Mucosa of rectum (tissue), 2 donors: ENCODE measurements around the gene PSMA2.

ENCODE experiments used
- H3K27ac ChIP-seq, 2 donors: one replicate each; pipeline ENCODE4 v1.7.0; 2013; ENCODE audit warnings: inconsistent platforms in 2 of 2, low read depth in 2 of 2, low read length in 2 of 2
- H3K27me3 ChIP-seq, 2 donors: one replicate each; pipeline ENCODE4 v1.7.0; 2013; ENCODE audit warnings: low read length in 2 of 2; ENCODE audit not compliant: control insufficient read depth in 2 of 2, insufficient read depth in 2 of 2
- H3K36me3 ChIP-seq, 2 donors: one replicate each; pipeline ENCODE4 v1.7.0; 2013; ENCODE audit warnings: low read length in 2 of 2; ENCODE audit not compliant: control insufficient read depth in 2 of 2, insufficient read depth in 2 of 2
- H3K4me1 ChIP-seq, 2 donors: one replicate each; pipeline ENCODE4 v1.7.0; 2013; ENCODE audit warnings: low read length in 2 of 2, mild to moderate bottlenecking in 1 of 2; ENCODE audit not compliant: control insufficient read depth in 2 of 2, insufficient read depth in 2 of 2
- H3K4me3 ChIP-seq, 2 donors: one replicate each; pipeline ENCODE4 v1.7.0; 2013; ENCODE audit warnings: low read length in 2 of 2
- H3K9ac ChIP-seq, 2 donors: one replicate each; pipeline ENCODE4 v1.7.0; 2013; ENCODE audit warnings: low read length in 2 of 2, low read depth in 1 of 2, mild to moderate bottlenecking in 1 of 2
- H3K9me3 ChIP-seq, 2 donors: one replicate each; pipeline ENCODE4 v1.7.0; 2013; ENCODE audit warnings: low read length in 2 of 2; ENCODE audit not compliant: control insufficient read depth in 2 of 2
- donor health status: healthy.
- donor health status: Normal muscosa, but diverticular disease.

The PSMA2 gene

DNA sequence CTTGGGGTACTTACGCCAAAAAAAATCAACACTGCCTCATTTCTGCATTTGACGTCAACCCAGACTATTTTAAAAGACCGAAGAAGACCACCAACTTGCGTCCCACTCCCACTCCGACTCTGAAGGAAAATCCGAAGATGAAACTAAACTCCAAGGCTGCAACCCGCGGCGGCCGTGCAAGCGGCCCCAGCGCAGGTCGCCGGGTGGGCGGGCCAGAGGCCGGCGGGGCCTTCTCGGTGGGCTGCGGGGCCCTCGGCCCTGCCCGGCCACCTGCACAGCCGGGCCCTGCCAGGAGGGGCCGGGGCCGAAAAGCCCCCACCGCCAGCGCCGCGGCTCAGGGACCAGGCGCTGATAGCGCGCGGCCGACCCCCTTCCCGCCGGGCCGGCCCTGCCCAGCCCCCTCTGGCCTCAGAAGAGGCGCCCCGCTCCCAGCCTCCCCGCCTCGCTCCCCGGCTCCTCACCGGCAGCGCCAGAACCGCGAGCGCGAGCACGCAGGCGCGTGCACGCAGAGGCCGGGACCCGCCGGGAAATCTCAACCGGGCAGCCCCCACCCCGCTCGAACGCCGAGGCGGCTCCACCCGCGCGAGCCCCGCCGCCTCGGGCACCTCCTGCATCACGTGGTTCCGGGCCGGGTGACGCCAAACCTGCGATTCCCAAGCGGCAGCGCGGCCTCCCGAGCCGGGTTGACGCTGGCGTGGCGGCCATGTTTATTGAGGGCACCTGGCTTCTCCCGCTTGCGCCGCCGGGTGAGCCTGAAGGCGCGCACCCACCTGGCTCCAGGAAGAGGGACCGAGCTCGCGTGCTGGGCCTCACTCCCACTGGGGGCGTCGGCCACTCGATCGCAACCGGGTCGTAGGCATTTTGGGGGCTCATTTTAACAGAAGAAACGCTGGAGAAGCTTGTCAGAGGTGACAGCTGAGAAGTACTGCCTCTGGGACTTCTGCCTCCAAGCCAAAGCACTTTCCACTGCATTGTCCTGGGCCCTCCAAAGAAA, 20.2 kb downstream of the PSMA2 start, which contains the start of gene C7orf25:
C7orf25 (minus strand) TSS at position 617 of the 994 bp plus-strand sequence. CDS start 1,170 bp downstream, outside the sequence.
- H3K4me3 ChIP-seq: peak within 1 kb of the TSS; percentile 72 to 83
- H3K9ac ChIP-seq: peak within 1 kb of the TSS; percentile 75 to 76
- no peaks in the 10 kb centered on the region for H3K27me3 ChIP-seq

DNA sequence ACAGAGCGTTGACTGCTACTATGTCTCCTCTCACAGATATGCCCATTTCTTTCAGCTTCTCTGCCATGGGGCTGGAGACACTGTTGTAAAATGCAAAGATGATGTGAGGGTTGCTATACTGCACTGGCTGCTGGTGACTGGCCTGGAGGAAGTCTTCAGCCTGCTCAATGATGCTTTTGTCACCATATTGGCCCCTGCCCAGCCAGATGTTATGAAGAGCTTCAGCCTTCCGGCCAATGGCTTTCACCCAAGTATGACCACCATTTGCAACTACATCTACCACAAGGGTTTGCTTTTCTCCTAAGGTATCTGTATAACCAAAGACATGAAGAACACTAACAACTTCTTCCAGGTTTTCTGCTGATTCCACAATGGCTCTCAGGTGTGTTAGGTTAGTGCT, 21.7 kb downstream of the PSMA2 start:
- H3K9ac ChIP-seq: no peak overlapping the region
- H3K27me3 ChIP-seq: no peaks in the 10 kb centered on the region
- H3K36me3 ChIP-seq: no peaks in the 10 kb centered on the region
- no peak overlapping the region for H3K27ac ChIP-seq
- no peaks in the 10 kb centered on the region for H3K9me3 ChIP-seq
- H3K4me3 ChIP-seq: no peak overlapping the region
- H3K4me1 ChIP-seq: peaks cover 3 to 4% of the 10 kb centered on the region in 2 donors

More for the DNA sequence above, 20.2 kb downstream of the PSMA2 start, which contains the start of gene C7orf25:
- no peaks in the 10 kb centered on the region for H3K9me3 ChIP-seq
- H3K27ac ChIP-seq: peak within 1 kb of the TSS; percentile 28 to 48
- H3K36me3 ChIP-seq: peaks cover under 1 to 8% of the 10 kb centered on the region in 2 donors
- peaks cover 3 to 4% of the 10 kb centered on the region in 2 donors for H3K4me1 ChIP-seq

DNA sequence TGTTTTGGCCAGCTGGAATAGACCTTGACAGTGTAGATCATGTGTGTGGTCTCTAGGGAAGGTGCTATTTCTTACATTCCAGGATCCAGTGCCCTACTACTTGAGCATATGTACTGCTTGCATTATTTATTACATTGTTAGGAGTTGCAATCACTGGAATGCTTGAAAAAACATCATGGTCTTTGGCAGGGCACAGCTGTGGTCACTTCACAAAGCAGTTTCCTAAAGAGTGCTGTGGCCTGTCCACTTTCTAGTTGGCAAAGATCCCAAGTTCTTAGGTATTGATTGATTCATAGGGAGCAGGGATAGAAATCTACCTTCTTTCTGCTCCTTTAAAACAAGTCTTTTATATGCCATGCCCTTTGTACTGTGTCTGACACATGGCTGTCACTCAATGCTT, 24.7 kb downstream of the PSMA2 start:
- Histone ChIP-seq H3K4me3 (no peak overlapping the region), H3K27ac (no peak overlapping the region), H3K27me3 (no peaks in the 10 kb centered on the region), H3K9ac (no peak overlapping the region), H3K36me3 (no peaks in the 10 kb centered on the region), H3K4me1 (peaks cover 2 to 4% of the 10 kb centered on the region in 2 donors), H3K9me3 (no peaks in the 10 kb centered on the region)

DNA sequence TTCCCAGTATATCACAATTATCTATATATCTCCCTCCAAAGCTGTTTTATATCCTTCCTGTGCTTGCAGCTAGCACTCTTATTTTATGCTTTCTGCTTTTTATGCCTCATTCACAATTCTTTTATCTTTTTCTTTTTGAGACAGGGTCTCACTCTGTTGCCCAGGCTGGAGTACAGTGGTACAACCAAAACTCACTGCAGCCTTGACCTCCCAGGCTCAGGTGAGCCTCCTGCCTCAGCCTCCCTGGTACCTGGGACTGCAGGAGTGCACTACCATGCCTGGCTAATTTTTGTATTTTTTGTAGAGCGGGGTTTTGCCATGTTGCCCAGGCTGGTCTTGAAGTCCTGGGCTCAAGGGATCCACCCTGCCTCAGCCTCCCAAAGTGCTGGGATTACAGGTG, 25.8 kb downstream of the PSMA2 start:
- Histone ChIP-seq H3K27ac (no peak overlapping the region), H3K4me3 (no peak overlapping the region), H3K9ac (no peak overlapping the region), H3K9me3 (no peaks in the 10 kb centered on the region), H3K27me3 (no peaks in the 10 kb centered on the region), H3K4me1 (peaks cover 0 to 4% of the 10 kb centered on the region in 2 donors), H3K36me3 (no peaks in the 10 kb centered on the region)

DNA sequence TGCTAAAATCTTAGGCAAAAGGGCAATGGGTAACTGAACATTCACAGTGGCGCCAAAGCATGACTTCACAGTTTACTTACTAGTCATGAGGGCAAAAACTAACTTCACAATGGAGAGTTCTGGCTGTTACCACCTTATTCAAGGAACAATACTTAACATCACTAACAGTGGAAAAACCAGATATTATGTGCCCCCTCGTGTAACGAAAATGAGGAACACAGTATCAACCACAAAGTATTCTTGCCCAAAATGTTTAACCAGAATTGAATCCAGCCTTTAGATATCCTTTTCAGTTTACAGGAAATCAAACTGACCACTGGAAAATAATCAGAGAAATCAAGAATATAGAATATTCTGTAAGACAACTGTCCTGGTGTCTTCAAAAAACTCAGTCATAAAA, 29.6 kb downstream of the PSMA2 start:
- no peak overlapping the region for H3K4me3 ChIP-seq
- H3K9me3 ChIP-seq: no peaks in the 10 kb centered on the region
- H3K36me3 ChIP-seq: no peaks in the 10 kb centered on the region
- H3K27me3 ChIP-seq: no peaks in the 10 kb centered on the region
- no peaks in the 10 kb centered on the region for H3K4me1 ChIP-seq
- no peak overlapping the region for H3K9ac ChIP-seq
- H3K27ac ChIP-seq: no peak overlapping the region

DNA sequence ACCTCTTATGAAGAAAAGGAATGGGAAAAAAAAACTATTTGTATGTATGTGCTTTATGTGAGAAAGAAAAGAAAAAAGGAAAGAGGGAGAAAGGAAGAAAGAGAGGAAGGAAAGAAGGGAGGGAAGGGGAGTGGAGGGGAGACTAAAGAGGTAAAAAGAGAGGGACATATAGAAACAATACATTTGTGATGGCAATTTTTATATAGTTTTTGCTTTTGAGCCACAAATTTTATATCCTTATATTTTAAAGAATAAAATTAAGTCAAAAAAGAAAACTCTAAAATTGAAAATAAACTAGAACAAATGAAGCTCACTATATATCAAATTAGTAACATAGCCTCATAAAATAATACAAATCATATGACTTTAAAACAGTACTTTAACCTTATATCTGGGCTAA, 31.1 kb downstream of the PSMA2 start:
- Histone ChIP-seq H3K4me1 (no peaks in the 10 kb centered on the region), H3K9me3 (no peaks in the 10 kb centered on the region), H3K36me3 (no peaks in the 10 kb centered on the region), H3K9ac (no peak overlapping the region), H3K27me3 (no peaks in the 10 kb centered on the region), H3K27ac (no peak overlapping the region), H3K4me3 (no peak overlapping the region)

DNA sequence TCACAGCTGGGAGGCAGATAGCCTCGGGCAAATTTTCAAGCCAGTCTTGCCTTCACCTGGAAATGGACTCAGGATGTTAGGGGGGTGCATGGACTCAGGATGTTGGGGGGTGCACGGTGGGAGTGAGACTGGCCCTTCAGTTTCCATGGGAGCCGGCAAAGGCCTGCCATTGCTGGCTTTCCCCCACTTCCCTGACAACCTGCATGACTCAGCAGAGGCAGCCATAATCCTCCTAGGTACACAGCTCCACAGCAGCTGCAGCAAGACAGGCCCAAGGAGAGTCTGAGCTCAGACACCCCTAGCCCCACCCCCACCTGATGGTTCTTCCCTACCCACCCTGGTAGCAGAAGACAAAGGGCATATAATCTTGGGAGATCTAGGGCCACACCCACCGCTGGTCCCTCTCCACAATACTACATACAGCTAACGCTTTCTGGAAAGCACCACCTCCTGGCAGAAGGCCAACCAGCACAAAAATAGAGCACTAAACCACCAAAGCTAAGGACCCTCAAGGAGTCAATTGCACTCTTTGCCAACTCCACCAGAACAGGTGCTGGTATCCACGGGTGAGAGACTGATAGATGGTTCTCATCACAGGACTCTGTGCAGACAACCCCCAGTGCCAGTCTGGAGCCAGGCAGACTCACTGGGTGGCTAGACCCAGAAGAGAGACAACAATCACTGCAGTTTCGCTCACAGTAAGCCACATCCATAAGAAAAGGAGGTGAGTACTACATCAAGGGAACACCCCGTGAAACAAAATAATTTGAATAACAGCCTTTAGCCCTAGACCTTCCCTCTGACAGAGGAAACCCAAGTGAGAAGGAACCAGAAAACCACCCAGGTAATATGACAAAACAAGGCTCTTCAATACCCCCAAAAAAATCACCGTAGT, 38.4 kb downstream of the PSMA2 start:
- Histone ChIP-seq H3K4me3 (no peak overlapping the region), H3K9ac (no peak overlapping the region), H3K27me3 (no peaks in the 10 kb centered on the region), H3K4me1 (peaks cover 0 to 5% of the 10 kb centered on the region in 2 donors), H3K9me3 (no peaks in the 10 kb centered on the region), H3K36me3 (no peaks in the 10 kb centered on the region), H3K27ac (no peak overlapping the region)

DNA sequence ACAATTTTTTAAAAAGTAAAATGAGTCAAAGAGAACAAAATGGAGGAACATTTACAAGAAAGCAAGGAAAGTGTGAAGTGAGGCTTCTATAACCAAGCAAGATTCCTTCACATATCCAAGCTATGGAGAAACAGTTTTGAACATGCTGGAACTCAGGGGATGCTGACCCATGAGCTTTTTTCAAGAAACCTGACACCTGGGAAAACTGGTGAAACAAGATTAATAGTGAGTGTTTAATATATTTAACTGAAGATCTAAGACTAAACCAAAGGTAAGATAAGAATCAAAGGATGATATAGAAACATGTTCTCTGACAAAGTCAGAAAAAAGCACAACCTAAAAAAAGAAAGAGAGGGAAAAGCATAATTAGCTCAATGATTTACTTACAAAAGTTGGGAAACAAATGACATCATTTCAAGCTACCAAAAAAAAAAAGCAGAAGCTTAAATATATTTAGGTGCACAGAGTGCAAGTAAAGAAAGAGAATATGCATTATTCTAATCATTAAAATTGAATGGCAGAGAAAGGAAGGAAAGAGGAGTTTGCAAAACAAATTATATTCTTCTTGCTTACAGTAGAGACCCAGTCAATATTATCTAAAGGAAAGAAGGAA, 45.0 kb downstream of the PSMA2 start:
- Histone ChIP-seq H3K9me3 (no peaks in the 10 kb centered on the region), H3K36me3 (no peaks in the 10 kb centered on the region), H3K9ac (no peak overlapping the region), H3K27me3 (no peaks in the 10 kb centered on the region), H3K4me3 (no peak overlapping the region), H3K4me1 (peaks cover 0 to 14% of the 10 kb centered on the region in 2 donors), H3K27ac (no peak overlapping the region)

DNA sequence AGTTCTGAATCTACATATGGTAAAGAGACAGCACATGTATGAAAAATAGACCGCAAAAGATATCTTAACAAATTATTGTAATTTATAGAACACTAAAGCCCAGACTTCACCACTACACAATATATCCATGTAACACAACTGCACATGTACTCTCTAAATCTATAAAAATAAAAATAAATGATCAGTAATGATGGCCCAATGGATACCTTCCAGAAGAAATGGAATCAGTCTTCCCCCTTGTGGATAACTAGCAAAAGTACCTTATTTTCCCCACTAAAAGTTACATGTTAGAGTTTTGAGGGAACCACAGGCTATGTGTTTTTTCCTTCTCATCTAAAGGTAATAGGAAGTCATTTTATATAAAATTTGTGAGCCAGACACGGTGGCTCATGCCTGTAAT, 45.8 kb downstream of the PSMA2 start:
- peaks cover 0 to 14% of the 10 kb centered on the region in 2 donors for H3K4me1 ChIP-seq
- H3K9me3 ChIP-seq: no peaks in the 10 kb centered on the region
- H3K27ac ChIP-seq: no peak overlapping the region
- no peak overlapping the region for H3K9ac ChIP-seq
- H3K36me3 ChIP-seq: no peaks in the 10 kb centered on the region
- no peaks in the 10 kb centered on the region for H3K27me3 ChIP-seq
- H3K4me3 ChIP-seq: no peak overlapping the region
